HL-60 (cell line): ENCODE data around the gene F13B.

Experiments
- DNase-seq, 2 experiments: peaks; one replicate each; pipeline ENCODE4 v3.0.0-alpha.2; 2010 to 2020; ENCODE audit warnings: low read depth in 1 of 2, low spot score in 1 of 2
- H3K27ac ChIP-seq: fragments of 250-450 bp; sonication (Bioruptor Pico); replicated peaks from 2 replicates; pipeline ENCODE4 v1.5.1; 2020; ENCODE audit warnings: mild to moderate bottlenecking, moderate library complexity
- H3K27me3 ChIP-seq: fragments of 250-450 bp; sonication (Bioruptor Pico); 2 replicates; pipeline ENCODE4 v1.5.1; 2021; ENCODE audit warnings: mild to moderate bottlenecking, moderate library complexity; ENCODE audit not compliant: insufficient read depth, poor library complexity, severe bottlenecking
- H3K4me3 ChIP-seq: replicated peaks from 2 replicates; pipeline ENCODE4 v1.5.1; 2011; ENCODE audit warnings: mild to moderate bottlenecking, control low read depth, low read length; ENCODE audit not compliant: insufficient read depth
- CTCF ChIP-seq: IDR thresholded peaks from one replicate; pipeline ENCODE4 v1.5.1; 2011; ENCODE audit warnings: low read length, control low read depth, inconsistent platforms; ENCODE audit not compliant: insufficient read depth
- GABPA ChIP-seq: IDR thresholded peaks from 2 replicates; pipeline ENCODE4 v1.6.1; 2012; ENCODE audit warnings: low read depth
- POLR2AphosphoS5 ChIP-seq: IDR thresholded peaks from 2 replicates; pipeline ENCODE4 v1.6.1; 2012; ENCODE audit warnings: low read depth
- REST ChIP-seq: IDR thresholded peaks from 2 replicates; pipeline ENCODE4 v1.6.1; 2012; ENCODE audit warnings: low read depth; ENCODE audit not compliant: insufficient replicate concordance
- SPI1 ChIP-seq: IDR thresholded peaks from 2 replicates; pipeline ENCODE4 v1.6.1; 2012; ENCODE audit warnings: low read depth, mild to moderate bottlenecking, borderline replicate concordance

The F13B gene

GRCh38 chr1:197003132-197003531 lies 63.9 kb downstream of the F13B start:
- no peak for TF ChIP-seq CTCF
- TF ChIP-seq REST, result no peak
- TF ChIP-seq GABPA, result no peak
- no peak for TF ChIP-seq SPI1
- TF ChIP-seq POLR2AphosphoS5, result no peak
- Histone ChIP-seq H3K27me3 (no peaks in the 10 kb centered on the region), H3K4me3 (no peak overlapping the region), H3K27ac (no peak overlapping the region)
- DNase-seq, result no peak

- no peaks in the 10 kb centered on the region for H3K27me3 ChIP-seq
- no peak overlapping the region for H3K27ac ChIP-seq
- no peak overlapping the region for H3K4me3 ChIP-seq
- no peak for DNase-seq
- TF ChIP-seq REST (no peak), GABPA (no peak), POLR2AphosphoS5 (no peak)
Observed at GRCh38 chr1:197001828-197002227, 65.2 kb downstream of the F13B start.

GRCh38 chr1:196997423-196997822 lies 69.6 kb downstream of the F13B start:
- H3K4me3 ChIP-seq, result no peak overlapping the region
- DNase-seq, result no peak
- TF ChIP-seq CTCF (no peak), REST (no peak)
- H3K27me3 ChIP-seq, result no peaks in the 10 kb centered on the region
- H3K27ac ChIP-seq, result no peak overlapping the region

- TF ChIP-seq SPI1 (no peak), GABPA (no peak), CTCF (no peak), POLR2AphosphoS5 (no peak), REST (no peak)
- no peak overlapping the region for H3K27ac ChIP-seq
- H3K27me3 ChIP-seq, result no peaks in the 10 kb centered on the region
- no peak for DNase-seq
- no peak overlapping the region for H3K4me3 ChIP-seq
Observed at GRCh38 chr1:196993916-196994315, 73.1 kb downstream of the F13B start.
